GM10266 (cell line): ENCODE measurements around the gene C1QTNF12.

Experiments used
- DNase-seq: peaks from one replicate; pipeline ENCODE4 v3.0.0; 2012; ENCODE audit errors: extremely low spot score
- CTCF ChIP-seq: IDR thresholded peaks from 2 replicates; pipeline ENCODE4 v1.5.1; 2012; ENCODE audit warnings: mild to moderate bottlenecking, low read depth; ENCODE audit not compliant: control insufficient read depth, insufficient read depth; ENCODE audit errors: missing control alignments

The C1QTNF12 gene

GRCh38 chr1:1212780-1213344 is 33.7 kb downstream of the C1QTNF12 start:
- DNase-seq, result peak; percentile 80
- no peak for TF ChIP-seq CTCF

- DNase-seq, result no peak
- TF ChIP-seq CTCF, result no peak
Observed at GRCh38 chr1:1211541-1212441, 34.7 kb downstream of the C1QTNF12 start.

GRCh38 chr1:1210726-1211540 is 35.6 kb downstream of the C1QTNF12 start:
- no peak for DNase-seq
- TF ChIP-seq CTCF, result no peak

- DNase-seq, result no peak
- TF ChIP-seq CTCF, result no peak
Observed at GRCh38 chr1:1208713-1209433, 37.6 kb downstream of the C1QTNF12 start.

GRCh38 chr1:1207571-1207892 is 39.0 kb downstream of the C1QTNF12 start:
- TF ChIP-seq CTCF, result no peak

GRCh38 chr1:1206966-1207531 is 39.5 kb downstream of the C1QTNF12 start:
- DNase-seq, result no peak
- TF ChIP-seq CTCF, result no peak

More at GRCh38 chr1:1207571-1207892, 39.0 kb downstream of the C1QTNF12 start:
- DNase-seq, result no peak
